D721Med (cell line): ENCODE measurements around the gene IRF2BP1.

Experiments used
- DNase-seq: peaks from one replicate; pipeline ENCODE4 v3.0.0; 2011; ENCODE audit warnings: low spot score; ENCODE audit not compliant: insufficient read length
- FAIRE-seq: peaks from 2 replicates; lab custom pipeline; 2011; peaks lifted over from hg19 to GRCh38; lab: Jason Lieb, UNC
- CTCF ChIP-seq: IDR thresholded peaks from 2 replicates; pipeline ENCODE4 v1.5.1; 2012; ENCODE audit warnings: mild to moderate bottlenecking, control low read depth; ENCODE audit not compliant: insufficient read depth; ENCODE audit errors: missing control alignments

Gene IRF2BP1

GRCh38 chr19:45917421-45918091, 31.6 kb upstream of the IRF2BP1 start:
- TF ChIP-seq CTCF = no peak
- no peak for DNase-seq
- FAIRE-seq = no peak

- FAIRE-seq (no peak), DNase-seq (no peak)
- TF ChIP-seq CTCF = peak; percentile 20
Observed at GRCh38 chr19:45913874-45914830, 28.2 kb upstream of the IRF2BP1 start, which contains the start of gene NANOS2. Gene NANOS2 (minus strand): TSS chr19:45914778. CDS start chr19:45914693, 85 bp downstream.

- no peak for TF ChIP-seq CTCF
- no peak for DNase-seq
- no peak for FAIRE-seq
Observed at GRCh38 chr19:45911291-45911690, 25.4 kb upstream of the IRF2BP1 start.

GRCh38 chr19:45908956-45909355, 23.0 kb upstream of the IRF2BP1 start:
- TF ChIP-seq CTCF = no peak
- FAIRE-seq (no peak), DNase-seq (no peak)

GRCh38 chr19:45906221-45906620, 20.3 kb upstream of the IRF2BP1 start:
- DNase-seq = no peak
- TF ChIP-seq CTCF = no peak
- FAIRE-seq = no peak

GRCh38 chr19:45905011-45905410, 19.1 kb upstream of the IRF2BP1 start:
- TF ChIP-seq CTCF = no peak
- DNase-seq = no peak
- FAIRE-seq = no peak
